Mesothelial cell of epicardium (in vitro differentiated cells): ENCODE measurements around the gene RPS19. TPM values are rescaled to one million over a fixed set of nuclear protein-coding genes. Genes with fewer than 3 reads are reported as not detected.

Experiments
- DNase-seq, 2 experiments: peaks; one replicate each; pipeline ENCODE4 v3.0.0; 2021; ENCODE audit warnings: low spot score in 2 of 2; ENCODE audit not compliant: unreplicated experiment in 2 of 2
- H3K27ac Mint-ChIP-seq: 2 replicates; pipeline ENCODE4 v1.8.0; 2021; ENCODE audit warnings: mixed read lengths
- H3K27me3 Mint-ChIP-seq: 2 replicates; pipeline ENCODE4 v1.8.0; 2021; ENCODE audit warnings: low read depth, mixed read lengths
- H3K36me3 Mint-ChIP-seq: 2 replicates; pipeline ENCODE4 v1.8.0; 2021; ENCODE audit warnings: mixed read lengths
- H3K4me1 Mint-ChIP-seq: 2 replicates; pipeline ENCODE4 v1.8.0; 2021; ENCODE audit warnings: mixed read lengths
- H3K4me3 Mint-ChIP-seq: 2 replicates; pipeline ENCODE4 v1.8.0; 2021; ENCODE audit warnings: mild to moderate bottlenecking, moderate library complexity, mixed read lengths
- H3K9me3 Mint-ChIP-seq: 2 replicates; pipeline ENCODE4 v1.8.0; 2021; ENCODE audit warnings: mixed read lengths
- total RNA-seq: library from RNA; stranded (reverse); gene quantifications from 3 replicates; pipeline ENCODE4 v1.2.1, GENCODE V29; 2021
- TF ChIP-seq, protein P1 (sequence below): fragments of 200-600 bp; sonication (generic); IDR thresholded peaks from one replicate; pipeline ENCODE4 v1.5.0; 2021; ENCODE audit warnings: antibody characterized with exemption; ENCODE audit not compliant: unreplicated experiment

RPS19 gene
- total RNA-seq, 1 donor from 2014 or later, result 2,197 TPM

DNA sequence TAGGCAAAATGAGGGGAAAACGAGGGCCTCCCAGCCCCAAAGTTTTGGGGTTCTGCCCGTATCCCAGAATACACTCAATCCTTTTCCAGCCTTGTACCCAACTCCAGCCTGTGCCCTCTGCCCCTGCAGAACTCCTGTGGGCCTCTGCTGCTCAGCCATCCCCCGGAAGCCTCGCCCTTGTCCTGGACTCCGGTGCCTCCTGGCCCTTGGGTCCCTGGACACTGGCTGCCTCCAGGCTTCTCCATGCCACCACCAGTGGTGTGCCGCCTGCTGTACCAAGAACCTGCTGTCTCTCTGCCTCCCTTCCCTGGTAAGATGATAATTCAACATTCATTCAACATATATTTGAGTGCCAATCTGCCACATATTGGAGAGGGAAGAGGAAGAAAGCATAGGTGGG is 11.4 kb upstream of the RPS19 start:
- Mint-ChIP-seq H3K36me3 (no peaks in the 10 kb centered on the region), H3K9me3 (peaks cover 14% of the 10 kb centered on the region), H3K27me3 (peaks cover 54% of the 10 kb centered on the region), H3K4me3 (no peak overlapping the region), H3K4me1 (no peaks in the 10 kb centered on the region), H3K27ac (no peak overlapping the region)
- TF ChIP-seq, protein P1, sequence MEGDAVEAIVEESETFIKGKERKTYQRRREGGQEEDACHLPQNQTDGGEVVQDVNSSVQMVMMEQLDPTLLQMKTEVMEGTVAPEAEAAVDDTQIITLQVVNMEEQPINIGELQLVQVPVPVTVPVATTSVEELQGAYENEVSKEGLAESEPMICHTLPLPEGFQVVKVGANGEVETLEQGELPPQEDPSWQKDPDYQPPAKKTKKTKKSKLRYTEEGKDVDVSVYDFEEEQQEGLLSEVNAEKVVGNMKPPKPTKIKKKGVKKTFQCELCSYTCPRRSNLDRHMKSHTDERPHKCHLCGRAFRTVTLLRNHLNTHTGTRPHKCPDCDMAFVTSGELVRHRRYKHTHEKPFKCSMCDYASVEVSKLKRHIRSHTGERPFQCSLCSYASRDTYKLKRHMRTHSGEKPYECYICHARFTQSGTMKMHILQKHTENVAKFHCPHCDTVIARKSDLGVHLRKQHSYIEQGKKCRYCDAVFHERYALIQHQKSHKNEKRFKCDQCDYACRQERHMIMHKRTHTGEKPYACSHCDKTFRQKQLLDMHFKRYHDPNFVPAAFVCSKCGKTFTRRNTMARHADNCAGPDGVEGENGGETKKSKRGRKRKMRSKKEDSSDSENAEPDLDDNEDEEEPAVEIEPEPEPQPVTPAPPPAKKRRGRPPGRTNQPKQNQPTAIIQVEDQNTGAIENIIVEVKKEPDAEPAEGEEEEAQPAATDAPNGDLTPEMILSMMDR, result no peak
- no peak for DNase-seq

DNA sequence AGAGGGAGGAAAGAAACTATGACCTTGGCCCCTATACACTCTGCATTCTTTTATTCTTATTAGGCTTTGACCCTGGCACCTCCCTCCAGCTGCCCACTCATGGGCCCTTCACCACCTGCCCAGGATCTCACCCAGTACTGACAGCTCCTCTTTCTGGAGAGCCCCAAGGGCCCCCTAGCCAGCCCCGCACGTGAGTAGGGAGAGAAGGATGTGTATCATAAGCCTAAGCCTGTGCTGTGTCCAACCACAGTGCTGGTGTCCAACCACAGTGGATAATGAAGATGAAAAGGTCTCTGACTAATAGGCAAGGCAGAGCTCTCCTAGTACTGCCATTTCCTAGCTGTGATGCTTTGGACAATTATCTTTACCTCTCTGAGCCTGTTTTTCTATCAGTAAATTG is 11.0 kb upstream of the RPS19 start:
- no peak overlapping the region for H3K27ac Mint-ChIP-seq
- no peak overlapping the region for H3K4me3 Mint-ChIP-seq
- no peak for DNase-seq
- H3K36me3 Mint-ChIP-seq, result no peaks in the 10 kb centered on the region
- H3K4me1 Mint-ChIP-seq, result no peaks in the 10 kb centered on the region
- TF ChIP-seq, protein P1, result no peak
- H3K9me3 Mint-ChIP-seq, result peaks cover 10% of the 10 kb centered on the region
- H3K27me3 Mint-ChIP-seq, result peaks cover 58% of the 10 kb centered on the region

GRCh38 chr19:41850381-41850780 is 9.7 kb upstream of the RPS19 start:
- Mint-ChIP-seq H3K27ac (no peak overlapping the region), H3K36me3 (no peaks in the 10 kb centered on the region), H3K4me1 (no peaks in the 10 kb centered on the region), H3K27me3 (peaks cover 71% of the 10 kb centered on the region), H3K9me3 (peaks cover 7% of the 10 kb centered on the region), H3K4me3 (no peak overlapping the region)
- DNase-seq, result no peak
- TF ChIP-seq, protein P1, result no peak

DNA sequence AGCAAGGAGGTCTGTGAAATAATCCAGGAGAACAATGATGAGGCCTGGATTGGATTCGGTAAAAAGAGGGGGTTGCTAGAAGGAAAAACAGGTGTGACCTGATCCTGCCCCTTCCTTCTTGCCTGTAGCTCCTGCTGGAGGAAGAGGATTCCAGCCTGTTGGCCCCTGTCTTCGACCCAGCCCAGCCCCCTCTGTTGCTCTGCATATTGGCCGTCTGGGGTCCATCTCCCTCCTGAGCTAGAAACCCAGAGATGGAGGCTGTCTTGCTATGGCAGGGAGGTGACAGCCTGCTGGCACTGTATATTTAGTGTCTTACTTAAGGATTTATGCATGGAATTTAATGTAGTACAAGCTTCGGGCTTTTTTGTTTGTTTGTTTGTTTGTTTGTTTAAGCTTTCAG is 8.6 kb upstream of the RPS19 start:
- H3K4me1 Mint-ChIP-seq, result no peaks in the 10 kb centered on the region
- H3K27me3 Mint-ChIP-seq, result peaks cover 74% of the 10 kb centered on the region
- H3K9me3 Mint-ChIP-seq, result no peaks in the 10 kb centered on the region
- no peak overlapping the region for H3K27ac Mint-ChIP-seq
- H3K36me3 Mint-ChIP-seq, result no peaks in the 10 kb centered on the region
- TF ChIP-seq, protein P1, result no peak
- no peak for DNase-seq
- H3K4me3 Mint-ChIP-seq, result no peak overlapping the region

DNA sequence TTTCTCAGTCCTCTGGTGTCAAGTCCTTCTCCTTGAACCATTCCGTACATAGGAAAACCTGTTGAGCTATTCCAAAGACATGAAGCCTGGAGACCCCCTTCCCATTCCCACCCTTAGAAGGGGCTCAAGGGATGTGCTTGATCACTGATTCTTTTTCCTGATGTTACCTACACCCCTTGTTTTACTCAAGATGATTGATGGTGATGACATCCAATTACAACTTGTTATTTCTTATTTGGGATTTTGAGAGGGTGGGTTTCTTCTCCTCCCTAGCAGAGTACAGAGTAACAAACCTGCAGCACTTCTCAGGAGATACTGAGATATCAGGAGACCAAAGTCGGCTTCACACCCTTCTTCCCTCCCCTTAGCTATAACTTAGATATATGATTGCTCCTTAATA is 6.7 kb upstream of the RPS19 start:
- Mint-ChIP-seq H3K4me1 (no peaks in the 10 kb centered on the region), H3K9me3 (no peaks in the 10 kb centered on the region), H3K36me3 (no peaks in the 10 kb centered on the region), H3K27me3 (peaks cover 81% of the 10 kb centered on the region), H3K4me3 (no peak overlapping the region), H3K27ac (no peak overlapping the region)
- TF ChIP-seq, protein P1, result no peak
- DNase-seq, result no peak

DNA sequence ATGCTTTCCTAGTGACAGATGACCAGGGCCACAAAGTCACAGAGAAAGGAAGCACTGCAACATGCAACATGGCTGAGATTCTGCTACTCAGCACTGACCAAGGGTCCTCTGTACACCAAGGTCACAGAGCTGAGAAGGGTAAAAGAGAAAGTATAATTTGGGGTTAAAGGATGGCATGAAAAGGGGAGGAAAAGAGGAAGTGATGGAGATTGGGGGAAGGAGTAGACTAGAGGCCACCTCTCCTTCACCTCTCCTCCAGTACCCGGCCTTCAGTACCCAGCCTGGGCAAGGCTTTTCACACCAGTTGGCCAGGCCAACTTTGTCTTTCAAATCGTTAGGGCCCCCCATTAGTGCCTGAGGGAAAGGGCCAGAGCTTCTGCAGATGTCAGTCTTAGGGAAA is 6.3 kb upstream of the RPS19 start:
- Mint-ChIP-seq H3K36me3 (no peaks in the 10 kb centered on the region), H3K4me3 (no peak overlapping the region), H3K27me3 (peaks cover 78% of the 10 kb centered on the region), H3K4me1 (no peaks in the 10 kb centered on the region), H3K9me3 (no peaks in the 10 kb centered on the region), H3K27ac (no peak overlapping the region)
- TF ChIP-seq, protein P1, result no peak
- DNase-seq, result no peak
